KG1 (cell line): Measurements from ENCODE around the gene DNAH9.

ENCODE experiments used
- DNase-seq: peaks from one replicate; lab custom pipeline; 2025; lab: John Stamatoyannopoulos, UW

Gene DNAH9

DNA sequence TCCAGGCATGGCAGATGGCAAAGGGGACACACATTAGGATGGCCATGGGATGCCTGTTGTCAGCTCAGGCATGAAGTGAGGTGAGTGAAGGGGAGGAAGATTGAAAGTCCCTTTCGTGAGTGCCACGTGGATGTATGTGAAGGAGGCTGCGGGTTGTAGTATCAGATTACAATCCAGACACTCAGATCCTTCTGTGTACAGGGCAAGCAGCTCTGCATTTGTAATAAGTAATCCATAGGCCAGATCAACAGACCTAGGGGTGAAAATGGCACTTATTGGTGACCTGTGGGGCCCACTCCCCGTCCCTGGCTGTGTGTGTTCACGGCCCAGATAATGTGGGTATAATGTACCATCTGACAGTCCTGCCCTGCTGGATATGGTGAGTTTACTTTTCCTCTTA lies 159.5 kb downstream of the DNAH9 start:
- DNase-seq: no peak

DNA sequence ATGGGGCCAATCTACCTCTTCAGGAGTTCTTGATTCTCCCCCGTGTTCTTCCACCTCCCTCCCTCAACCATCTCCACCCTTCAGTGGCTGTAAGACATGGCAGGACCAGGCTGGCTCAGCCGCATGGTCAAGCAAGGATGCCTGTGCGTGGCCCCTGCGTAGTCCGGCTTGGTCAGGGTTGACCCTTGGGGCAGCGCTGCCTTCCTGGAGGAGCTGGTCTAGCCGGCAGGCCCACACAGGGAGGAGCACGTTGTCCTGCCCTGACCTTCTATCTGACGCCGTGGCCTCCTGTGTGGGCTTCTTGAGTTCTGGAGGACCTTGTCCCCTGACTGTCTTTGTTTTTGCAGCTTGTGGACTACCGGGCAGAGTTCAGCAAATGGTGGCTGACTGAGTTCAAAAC lies 169.8 kb downstream of the DNAH9 start:
- DNase-seq: no peak

DNA sequence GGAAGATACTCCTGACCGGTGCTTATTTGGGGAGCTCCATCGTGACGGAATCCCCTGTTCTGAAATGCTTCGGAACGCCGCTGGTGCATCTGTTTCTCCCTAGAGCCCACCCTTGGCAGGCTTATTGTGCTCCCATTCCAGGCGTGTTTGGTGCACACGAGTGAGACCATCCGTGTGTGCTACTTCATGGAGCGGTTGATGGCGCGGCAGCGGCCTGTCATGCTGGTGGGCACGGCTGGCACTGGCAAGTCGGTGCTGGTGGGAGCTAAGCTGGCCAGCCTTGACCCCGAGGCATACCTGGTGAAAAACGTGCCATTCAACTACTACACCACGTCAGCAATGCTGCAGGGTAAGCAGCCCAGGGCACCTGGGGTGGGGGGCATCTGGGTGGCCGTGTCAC lies 170.7 kb downstream of the DNAH9 start:
- no peak for DNase-seq

DNA sequence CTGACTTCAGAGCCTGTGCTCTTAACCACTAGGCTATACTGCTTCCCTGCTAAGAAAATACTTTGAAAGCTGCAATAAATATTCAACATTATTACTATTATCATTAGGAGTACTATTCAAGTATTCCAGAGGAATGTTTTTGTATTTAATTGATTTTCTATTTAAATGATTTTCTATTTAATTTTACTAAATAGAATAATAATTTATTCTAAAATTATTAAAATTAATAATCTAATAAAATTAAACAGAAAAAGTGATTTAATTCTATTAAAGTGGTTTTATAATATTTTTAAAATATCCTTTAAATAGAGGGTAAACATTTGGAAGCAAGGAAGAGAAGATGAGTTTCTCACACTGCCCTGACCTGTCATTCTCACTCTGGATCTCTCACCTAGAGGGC lies 173.8 kb downstream of the DNAH9 start:
- no peak for DNase-seq

DNA sequence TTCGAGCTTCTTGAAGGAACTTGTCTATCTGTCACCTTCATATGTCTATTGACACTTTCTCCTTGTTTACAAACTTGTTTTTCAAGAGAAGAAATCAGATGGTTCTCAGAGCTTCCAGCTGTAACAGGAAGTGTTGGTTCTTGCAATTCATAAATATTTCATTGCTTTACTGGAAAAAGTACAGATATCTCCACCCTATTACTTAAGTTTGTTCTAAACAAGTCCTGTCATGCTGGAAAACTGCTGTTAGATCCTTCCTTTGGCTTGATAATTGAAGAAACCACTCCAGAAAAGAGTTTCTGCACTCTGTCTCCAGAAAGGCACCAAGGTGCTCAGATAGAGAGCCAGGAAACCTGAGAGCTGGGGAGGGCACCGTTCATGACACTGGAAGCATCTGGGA lies 181.6 kb downstream of the DNAH9 start:
- DNase-seq: no peak

DNA sequence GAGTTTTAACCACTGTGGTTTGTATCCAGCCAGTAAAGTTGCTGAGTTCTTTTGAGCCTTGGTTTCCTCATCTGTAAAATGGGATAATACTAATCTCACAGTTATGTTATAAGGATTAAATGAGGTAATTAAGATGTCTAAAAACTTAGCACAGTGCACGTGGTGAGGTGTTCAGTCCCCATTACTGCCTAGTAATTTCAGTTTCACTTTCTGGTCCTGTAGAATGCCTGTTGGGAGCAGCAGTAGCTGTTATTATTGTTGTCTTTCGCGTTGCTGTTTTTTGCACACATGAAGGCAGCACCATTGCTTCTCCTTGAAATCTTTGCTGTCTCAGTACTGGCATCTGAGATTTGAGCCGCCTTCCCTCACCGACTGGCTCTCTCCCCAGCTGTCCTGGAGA lies 182.4 kb downstream of the DNAH9 start:
- DNase-seq: no peak

DNA sequence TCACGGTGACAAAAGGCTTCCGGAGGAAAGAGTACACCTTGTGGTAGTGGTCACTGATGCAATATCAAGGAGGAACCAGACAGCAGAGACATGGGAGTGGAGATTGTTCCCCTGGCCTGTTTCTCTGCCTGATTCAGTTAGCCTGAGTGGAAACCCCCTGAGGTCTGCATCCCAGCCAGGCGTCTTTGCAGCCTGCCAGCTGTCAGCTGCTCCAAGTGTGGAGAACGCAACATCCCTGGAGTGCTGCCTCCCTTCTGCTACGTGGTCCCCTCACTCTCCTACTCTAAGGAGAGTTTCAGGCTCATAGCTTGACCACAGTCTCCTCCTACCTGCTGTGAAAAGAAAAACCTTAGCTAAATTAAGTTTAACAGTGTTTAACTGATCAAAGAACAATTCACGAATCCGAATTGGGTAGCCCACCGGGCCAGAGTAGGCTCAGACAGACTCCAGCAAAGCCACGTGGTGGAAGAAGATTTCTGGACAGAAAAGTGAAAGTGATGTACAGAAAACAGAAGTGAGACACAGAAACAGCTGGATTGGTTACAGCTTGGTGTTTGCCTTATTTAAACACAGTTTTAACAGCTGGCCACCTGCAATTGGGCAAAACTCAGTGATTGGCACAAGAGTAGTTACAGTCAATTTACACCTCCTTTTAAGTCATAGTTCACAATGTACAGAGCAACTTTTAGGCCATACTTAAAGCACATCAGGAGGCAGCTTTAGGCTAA lies 188.6 kb downstream of the DNAH9 start:
- no peak for DNase-seq

DNA sequence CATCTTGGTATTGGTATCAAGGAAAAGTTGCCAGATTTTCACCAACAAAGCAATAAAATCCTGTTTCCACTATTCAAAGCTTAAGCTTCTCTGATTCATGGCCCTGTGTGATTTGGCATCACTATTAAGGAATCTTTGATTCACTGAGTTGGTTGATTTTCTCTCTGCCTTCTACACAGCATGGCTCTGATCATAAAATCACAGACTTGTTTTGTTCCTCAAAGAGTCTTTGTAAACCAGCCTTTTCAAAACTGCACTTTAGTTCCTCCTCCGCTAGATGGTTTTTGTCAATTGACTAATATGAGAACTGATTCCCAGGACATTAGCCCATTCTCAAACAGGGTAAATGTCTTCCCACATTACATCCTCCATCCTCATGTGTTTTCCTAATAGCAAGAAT lies 197.6 kb downstream of the DNAH9 start:
- no peak for DNase-seq

DNA sequence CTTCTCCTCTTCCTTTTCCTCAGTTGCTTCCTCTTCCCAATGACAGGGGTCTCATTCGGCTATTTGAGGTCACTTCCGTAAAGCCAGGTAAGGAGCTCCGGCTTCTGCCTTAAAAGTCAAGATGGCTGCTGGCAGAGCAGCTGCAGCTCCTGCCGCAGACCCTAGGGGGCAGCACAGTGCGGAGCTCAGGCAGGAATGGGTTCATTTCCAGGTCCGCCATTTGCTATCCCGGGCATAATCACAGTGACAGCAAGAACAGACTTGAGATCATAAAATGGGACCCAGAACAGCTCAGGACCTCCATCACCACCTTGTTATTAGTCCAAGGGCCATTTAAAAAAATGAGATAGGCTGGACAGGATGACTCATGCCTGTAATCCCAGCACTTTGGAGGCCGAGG lies 199.5 kb downstream of the DNAH9 start:
- no peak for DNase-seq

DNA sequence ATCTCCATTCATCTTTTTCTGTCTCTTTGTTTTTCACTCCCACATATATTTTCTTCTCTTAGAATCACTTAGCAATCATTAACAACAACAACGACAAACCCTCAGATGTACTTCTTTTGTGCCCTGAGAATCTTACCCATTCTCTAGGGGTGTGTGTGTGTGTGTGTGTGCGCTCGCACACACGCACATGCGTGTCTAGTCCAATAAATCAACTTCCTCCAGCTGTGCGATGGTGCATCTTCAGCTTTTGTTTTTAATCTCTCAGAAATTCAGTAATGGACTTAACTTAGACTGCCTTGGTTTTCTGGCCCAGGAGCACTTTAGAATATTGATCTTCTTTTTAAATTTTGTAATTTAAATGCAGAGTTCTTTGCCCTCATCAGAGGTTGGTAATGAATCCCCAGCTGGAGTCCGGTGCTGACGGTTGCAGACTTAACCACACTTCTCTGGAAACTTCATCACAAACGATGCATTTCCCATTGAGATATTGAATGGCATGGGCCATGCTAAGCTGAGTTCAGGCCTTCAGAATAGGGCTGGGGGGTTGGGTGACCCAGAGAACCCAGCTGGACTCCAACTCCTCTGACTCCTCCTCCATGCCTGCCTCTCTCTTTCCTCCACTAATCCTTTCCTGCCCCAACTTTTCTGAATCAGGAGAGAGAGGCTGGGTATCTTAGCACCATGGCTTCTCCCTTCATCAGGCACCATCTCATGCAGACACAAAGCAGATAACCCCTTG lies 205.1 kb downstream of the DNAH9 start:
- DNase-seq: no peak

DNA sequence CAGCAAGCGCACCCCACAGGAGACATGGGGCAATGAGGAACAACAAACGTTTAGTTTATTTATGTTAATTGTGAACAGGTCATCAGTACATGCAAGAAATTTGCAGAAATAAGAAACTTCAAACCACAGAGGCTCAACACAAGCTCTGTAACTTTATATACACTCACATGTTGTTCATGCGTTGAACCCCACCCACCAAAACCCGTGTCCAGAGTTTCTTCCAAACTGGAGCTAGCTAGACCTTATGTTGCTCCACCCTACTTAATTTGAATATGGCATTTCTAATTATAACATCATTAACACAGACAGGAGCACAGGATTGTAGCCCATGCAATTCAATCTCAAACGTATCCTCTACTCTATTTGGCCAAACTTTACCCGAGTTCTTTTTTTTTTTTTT lies 206.9 kb downstream of the DNAH9 start:
- no peak for DNase-seq

DNA sequence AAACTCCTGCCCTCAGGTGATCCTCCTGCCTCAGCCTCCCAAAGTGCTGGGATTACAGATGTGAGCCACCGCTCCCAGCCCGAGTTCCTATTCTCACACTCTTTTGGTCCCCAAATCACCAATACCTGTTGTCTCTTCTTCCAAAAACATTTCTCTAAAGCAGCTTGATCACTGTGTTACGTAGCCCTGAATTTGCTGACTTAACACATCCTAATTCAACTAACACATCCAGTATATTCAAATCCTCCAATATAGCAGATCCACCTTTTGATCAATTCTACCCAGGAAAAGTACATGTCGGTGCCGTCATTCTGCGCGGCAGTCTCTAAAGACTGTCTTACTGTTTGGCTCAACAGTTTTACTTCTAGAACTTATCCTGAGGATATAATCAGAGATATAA lies 207.7 kb downstream of the DNAH9 start:
- no peak for DNase-seq

DNA sequence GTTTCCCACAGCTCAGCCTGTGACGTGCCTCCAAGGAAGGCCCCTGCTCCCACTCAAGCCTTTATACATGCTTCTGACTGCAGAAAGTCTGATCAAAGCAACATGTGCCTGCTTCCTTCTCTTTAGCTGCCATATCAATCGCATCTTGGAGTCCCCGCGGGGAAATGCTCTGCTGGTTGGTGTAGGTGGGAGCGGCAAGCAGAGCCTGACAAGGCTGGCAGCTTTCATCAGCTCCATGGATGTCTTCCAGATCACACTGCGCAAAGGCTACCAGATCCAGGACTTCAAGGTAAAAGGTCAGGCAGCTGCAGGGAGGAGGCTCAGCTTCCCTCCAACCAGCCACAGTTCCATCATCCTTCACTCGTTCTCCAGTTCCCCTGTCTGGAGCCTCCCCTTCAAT lies 209.3 kb downstream of the DNAH9 start:
- no peak for DNase-seq

DNA sequence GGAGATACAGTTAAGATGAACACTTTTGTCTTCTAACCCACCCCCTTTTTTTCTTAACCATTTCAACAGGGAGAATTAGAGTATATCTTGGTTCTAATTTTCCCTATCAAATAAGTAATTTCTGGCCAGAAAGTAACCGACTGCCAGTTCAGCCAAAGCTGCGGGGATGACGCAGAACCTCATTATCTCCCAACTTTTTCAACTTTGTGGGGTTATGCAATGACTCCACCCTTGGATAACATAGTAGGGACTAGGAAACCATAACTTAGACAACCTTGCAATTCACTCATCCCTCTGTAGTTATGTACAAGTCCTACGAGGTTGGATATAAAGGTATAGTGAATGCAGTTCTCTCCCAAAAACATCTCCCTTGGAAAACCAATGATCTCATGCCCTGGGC lies 215.0 kb downstream of the DNAH9 start:
- no peak for DNase-seq

DNA sequence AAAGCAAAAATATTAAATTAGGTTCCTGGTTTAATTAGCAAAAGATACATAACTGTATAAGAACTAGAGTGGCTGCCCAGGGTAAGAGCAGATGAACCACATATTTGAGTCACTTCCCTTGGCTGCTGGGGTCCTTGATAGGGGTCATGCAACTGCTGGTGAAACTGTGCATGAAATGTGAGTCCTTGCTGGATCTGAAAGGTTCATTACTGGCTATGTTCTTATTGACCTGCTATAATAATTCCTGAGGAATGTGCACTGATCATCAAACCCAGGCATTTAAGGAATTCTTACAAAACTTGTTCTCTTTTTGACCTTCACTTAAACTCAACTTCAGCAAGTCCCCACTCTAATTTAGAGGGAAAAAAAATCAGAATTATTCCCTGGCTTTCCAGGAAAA lies 215.6 kb downstream of the DNAH9 start:
- DNase-seq: no peak

DNA sequence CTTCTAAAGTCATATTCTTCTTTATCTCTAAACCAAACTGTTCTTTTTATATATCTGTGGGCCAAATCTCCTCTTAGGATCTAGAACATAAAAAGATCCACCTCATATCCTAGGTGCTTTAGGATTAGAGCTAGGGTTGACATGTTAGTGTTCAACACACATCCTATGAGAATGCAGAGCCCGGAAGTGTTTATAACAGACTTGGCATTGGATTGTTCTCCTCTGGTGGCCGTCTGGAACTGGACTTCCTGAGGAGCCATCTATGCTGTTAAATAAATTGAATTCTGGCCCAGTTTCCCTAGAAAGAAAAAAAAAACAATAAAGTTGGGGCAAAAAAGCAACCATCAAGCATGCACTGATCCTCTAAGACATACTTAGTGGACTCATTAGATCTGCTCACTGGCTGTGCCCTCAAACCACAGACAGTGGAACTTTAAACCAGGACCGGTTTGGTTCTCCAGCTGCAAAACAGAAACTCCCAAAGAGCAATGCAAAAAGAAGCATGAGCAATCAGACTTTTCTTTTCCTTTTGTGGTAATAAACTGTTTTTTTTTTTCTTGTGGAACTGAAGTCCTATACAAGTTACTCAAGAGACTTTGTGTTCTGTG lies 216.5 kb downstream of the DNAH9 start:
- no peak for DNase-seq

DNA sequence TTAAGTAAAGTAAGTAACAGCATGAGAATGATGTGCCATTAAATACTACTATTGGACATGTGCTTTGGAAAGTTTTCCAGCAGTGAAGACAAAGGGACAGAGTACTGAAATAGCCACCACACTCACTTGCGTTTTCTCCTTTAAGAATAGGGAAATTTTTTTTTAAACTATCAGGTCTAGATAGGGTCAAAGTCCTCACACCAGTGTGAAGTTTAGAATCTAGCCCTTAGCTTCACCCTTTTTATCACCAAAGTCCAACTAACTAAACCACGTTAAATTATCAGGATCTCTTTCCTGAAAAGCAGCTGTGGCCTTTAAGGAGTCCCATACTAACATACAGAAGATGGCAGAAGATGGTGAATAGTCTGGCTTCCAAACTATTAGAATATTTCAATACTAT lies 218.1 kb downstream of the DNAH9 start:
- DNase-seq: no peak

DNA sequence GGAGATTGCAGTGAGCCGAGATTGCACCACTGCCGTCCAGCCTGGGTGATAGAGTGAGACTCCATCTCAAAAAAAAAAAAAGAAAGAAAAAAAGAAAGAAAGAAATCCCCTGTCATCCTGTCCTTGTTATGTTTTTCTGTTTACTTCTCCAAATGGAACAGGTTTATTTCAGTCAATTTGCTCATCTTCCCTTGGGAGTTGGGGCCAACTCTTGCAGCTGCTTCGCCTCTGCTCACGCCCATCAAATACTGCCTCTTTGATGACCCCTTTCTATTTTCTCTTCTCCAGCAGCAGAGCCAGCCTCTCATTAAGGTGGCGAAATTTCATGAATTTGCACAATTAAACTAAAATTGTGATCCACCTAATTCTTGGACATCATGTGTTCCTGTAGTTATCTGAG lies 225.6 kb downstream of the DNAH9 start:
- DNase-seq: no peak

DNA sequence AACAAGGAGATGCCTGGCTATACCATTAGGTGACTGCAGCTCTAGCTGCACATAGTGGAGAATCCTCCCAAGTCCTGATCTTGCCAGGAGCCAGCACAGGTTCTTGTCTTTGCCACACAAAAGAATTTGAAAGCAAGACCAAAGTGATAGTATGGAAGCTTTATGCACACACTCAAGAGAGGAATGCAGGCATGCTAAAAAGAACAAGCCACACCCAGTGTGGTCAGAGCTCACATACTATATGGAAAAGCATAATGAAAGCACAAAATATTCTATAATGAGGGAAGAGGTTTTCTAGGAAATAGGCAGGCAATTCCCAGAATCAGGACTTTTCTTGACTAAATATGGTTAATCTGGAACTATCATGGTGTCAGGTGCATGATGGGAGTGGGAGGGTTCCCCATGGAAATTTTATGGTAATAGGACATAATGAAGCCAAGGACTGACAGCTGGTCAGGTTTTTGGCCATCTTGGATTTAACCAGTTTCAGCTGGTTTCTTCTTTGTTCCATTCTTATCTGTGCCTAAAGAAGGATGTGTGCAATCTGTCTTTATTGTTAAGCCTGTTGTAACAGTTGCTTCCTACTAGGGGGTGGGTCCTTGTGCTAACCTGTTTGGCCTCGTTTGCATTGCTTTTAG lies 227.4 kb downstream of the DNAH9 start:
- DNase-seq: no peak

DNA sequence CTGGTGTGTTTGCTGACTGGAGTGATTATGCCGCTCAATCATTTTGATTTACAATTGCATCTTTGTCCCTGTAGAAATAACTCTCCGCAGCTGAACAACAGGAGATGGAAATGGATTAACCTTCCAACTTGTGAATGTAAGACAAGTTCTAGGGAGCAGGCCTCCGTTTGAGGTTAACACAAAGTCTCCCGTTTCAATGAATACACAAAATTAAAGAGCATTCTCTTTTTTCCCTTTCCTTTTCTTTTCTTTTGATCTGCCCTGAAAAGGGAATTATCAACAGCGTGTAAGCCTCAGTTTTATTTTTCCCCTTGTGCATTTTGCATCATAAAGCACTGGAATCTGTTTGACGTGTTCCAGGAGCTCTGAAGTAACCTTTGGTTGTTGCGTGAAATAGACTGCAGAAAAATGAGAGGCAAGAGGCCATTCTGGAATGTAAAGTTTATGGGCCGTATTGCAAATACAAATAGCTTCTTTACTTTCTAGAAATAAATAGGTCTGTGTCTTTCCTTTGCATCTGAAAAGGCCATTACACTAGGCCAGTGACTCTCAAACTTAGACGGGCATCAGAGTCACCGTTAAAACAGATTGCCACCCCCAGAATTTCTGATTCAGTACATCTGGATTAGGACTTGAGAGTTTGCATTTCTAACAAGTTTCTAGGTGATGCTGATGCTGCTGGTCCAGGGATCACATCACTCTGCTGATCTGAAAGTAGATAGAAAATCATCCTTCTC lies 234.3 kb downstream of the DNAH9 start:
- no peak for DNase-seq

DNA sequence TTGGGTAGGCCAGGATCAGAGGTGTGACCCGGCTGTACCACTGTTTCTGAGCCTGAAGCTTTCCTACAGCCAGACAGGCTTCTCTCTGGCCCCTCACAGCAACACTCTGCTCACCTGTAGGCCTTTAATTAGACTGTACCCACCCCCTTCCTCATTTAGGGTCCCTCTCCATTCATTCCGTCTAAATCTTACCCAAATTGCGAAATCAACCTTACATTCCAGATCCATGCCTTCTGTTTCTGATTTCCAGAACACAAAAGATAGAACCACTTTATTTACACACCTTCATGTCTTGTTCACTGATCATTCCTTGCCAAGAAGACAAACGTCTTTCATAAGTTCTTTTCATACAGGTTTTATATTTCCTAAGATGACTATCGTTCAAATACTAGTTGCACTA lies 238.2 kb downstream of the DNAH9 start:
- no peak for DNase-seq

DNA sequence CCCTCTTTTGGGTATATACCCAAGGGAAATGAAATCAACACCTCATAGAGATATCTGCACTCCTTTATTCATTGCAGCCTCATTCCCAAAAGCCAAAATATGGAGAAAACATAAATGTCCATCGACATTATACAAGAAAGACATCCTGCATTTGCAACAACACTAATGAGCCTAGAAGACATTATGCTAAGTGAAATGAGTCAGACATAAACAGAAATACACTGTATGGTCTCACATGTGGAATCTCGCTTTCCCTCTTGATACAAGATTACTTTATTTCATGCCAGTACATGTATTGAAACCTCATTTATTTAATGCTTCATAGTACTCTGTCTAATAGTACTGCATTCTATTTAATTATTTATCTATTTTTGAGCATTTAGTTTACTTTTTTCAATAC lies 241.8 kb downstream of the DNAH9 start:
- no peak for DNase-seq
